ENCODE results near the gene ARSB. TPM values are rescaled to one million over a fixed set of nuclear protein-coding genes. Genes with fewer than 3 reads are reported as not detected.

ARSB gene
- total and polyA plus RNA-seq, 9 of the 15 experiments (the other 6 are each of a cell fraction or from before 2014, with no cell fraction given) = 0.52 to 4.6 (median 2.4) TPM

GRCh38 chr5:78984439-78985115 lies 533 bp downstream of the ARSB start (continued):
- TF ChIP-seq DEAF1 (CRISPR knock-in tag; IDR thresholded peaks at IDR 0.05) (no peak), FOXO4 (CRISPR knock-in tag; IDR thresholded peaks at IDR 0.05) (no peak), HDAC6 (IDR thresholded peaks at IDR 0.05; ENCODE audit: low read depth, low read length) (no peak), BRD9 (IDR thresholded peaks at IDR 0.05; ENCODE audit: low read depth, partially characterized antibody) (no peak), RREB1 (CRISPR knock-in tag; IDR thresholded peaks at IDR 0.05) (no peak), RFX7 (CRISPR knock-in tag; IDR thresholded peaks at IDR 0.05) (no peak)

Data from K562 (cell line).